K562 (cell line): ENCODE data around the gene FGGY. TPM values are rescaled to one million over a fixed set of nuclear protein-coding genes. Genes with fewer than 3 reads are reported as not detected.
A peak's percentile ranks its signal among the peaks of the same experiment; 100 is the strongest.

Experiments
- CEBPB ChIP-seq: fragments of 450-650 bp; IDR thresholded peaks from 2 replicates; pipeline ENCODE4 v1.6.1; 2016; ENCODE audit warnings: missing genetic modification characterization, missing compliant biosample characterization
- CHCHD3 ChIP-seq: fragments of 250-450 bp; sonication (Bioruptor Pico); IDR thresholded peaks from 2 replicates; pipeline ENCODE4 v2.1.2; 2022; ENCODE audit warnings: mild to moderate bottlenecking
- CHD2 ChIP-seq: IDR thresholded peaks from 2 replicates; pipeline ENCODE4 v1.6.1; 2011; ENCODE audit warnings: low read depth, low read length
- GABPA ChIP-seq: fragments of 200-800 bp; sonication (Bioruptor generic); conservative IDR thresholded peaks from 2 replicates; pipeline ENCODE4 v1.6.1; 2016; ENCODE audit warnings: low read depth, missing genetic modification characterization, missing compliant biosample characterization
- MTA1 ChIP-seq: fragments of 450-650 bp; IDR thresholded peaks from 2 replicates; pipeline ENCODE4 v1.6.1; 2017; ENCODE audit warnings: borderline replicate concordance
- NBN ChIP-seq: fragments of 450-650 bp; IDR thresholded peaks from 2 replicates; pipeline ENCODE4 v1.6.1; 2016; ENCODE audit warnings: low read depth, mild to moderate bottlenecking
- NFIC ChIP-seq: fragments of 450-650 bp; IDR thresholded peaks from 2 replicates; pipeline ENCODE4 v1.6.1; 2017; ENCODE audit warnings: mild to moderate bottlenecking, inconsistent platforms
- U2AF2 ChIP-seq: fragments of 200-400 bp; formaldehyde crosslinking; optimal IDR thresholded peaks from 2 replicates; pipeline ENCODE3; 2017; ENCODE audit warnings: low read depth, mild to moderate bottlenecking, low read length
- ZFX ChIP-seq: sonication (generic); formaldehyde crosslinking; IDR thresholded peaks from 2 replicates; pipeline ENCODE4 v1.8.0; 2022; ENCODE audit warnings: mild to moderate bottlenecking, missing genetic modification reagents, moderate library complexity
- ZNF23 ChIP-seq: fragments of 250-450 bp; sonication (Bioruptor Pico); IDR thresholded peaks from 2 replicates; pipeline ENCODE4 v1.4.0; 2020; ENCODE audit warnings: mild to moderate bottlenecking
- ZNF263 ChIP-seq: sonication (generic); formaldehyde crosslinking; IDR thresholded peaks from 2 replicates; pipeline ENCODE4 v1.8.0; 2022; ENCODE audit warnings: mild to moderate bottlenecking, missing genetic modification reagents, borderline replicate concordance
- polyA plus RNA-seq, 8 experiments: library from polyadenylated mRNA; depleted of rRNA in 4 of 8; stranded (reverse) in 5 of 8; unstranded in 3 of 8; fragments of >200 nt; fragmentation: Nextera tagmentation in 2 of 8; fragmentation: Illumina TruSeq in 1 of 8; extraction: Ambion mirVana in 2 of 8; extraction: Trizol in 1 of 8; gene quantifications; 2 replicates each; pipeline versions ENCODE4 v1.2.1 to v1.2.3, GENCODE V29; 2011 to 2014; ENCODE audit warnings: inconsistent platforms in 1 of 8, missing spikeins in 1 of 8
- total RNA-seq, 7 experiments: library from RNA; depleted of rRNA in 6 of 7; stranded (reverse); fragments of >200 nt in 6 of 7; fragmentation: Illumina TruSeq in 2 of 7; extraction: Trizol in 2 of 7; gene quantifications; 2 replicates each; pipeline versions ENCODE4 v1.2.1 to v1.2.3, GENCODE V29; 2011 to 2021; ENCODE audit warnings: low replicate concordance in 1 of 7
- TF ChIP-seq, protein P1 (sequence below): fragments of 250-450 bp; sonication (Bioruptor Pico); IDR thresholded peaks from 2 replicates; pipeline ENCODE4 v1.4.0; 2020; ENCODE audit warnings: mild to moderate bottlenecking, moderate library complexity
- TF ChIP-seq, protein P2 (sequence below), 2 experiments: fragments of 450-650 bp in 1 of 2; sonication (generic) in 1 of 2; formaldehyde crosslinking in 1 of 2; IDR thresholded peaks in 1 of 2; conservative IDR thresholded peaks in 1 of 2; 2 replicates each; pipeline versions ENCODE4 v1.6.1 to v1.8.1; 2016 to 2023; ENCODE audit warnings: mild to moderate bottlenecking in 2 of 2, moderate library complexity in 2 of 2, inconsistent platforms in 1 of 2, missing genetic modification reagents in 1 of 2

Gene FGGY
- total and polyA plus RNA-seq, 9 of the 15 experiments (the other 6 are each of a cell fraction or from before 2014, with no cell fraction given): 9.7 to 19.2 (median 12.6) TPM

DNA sequence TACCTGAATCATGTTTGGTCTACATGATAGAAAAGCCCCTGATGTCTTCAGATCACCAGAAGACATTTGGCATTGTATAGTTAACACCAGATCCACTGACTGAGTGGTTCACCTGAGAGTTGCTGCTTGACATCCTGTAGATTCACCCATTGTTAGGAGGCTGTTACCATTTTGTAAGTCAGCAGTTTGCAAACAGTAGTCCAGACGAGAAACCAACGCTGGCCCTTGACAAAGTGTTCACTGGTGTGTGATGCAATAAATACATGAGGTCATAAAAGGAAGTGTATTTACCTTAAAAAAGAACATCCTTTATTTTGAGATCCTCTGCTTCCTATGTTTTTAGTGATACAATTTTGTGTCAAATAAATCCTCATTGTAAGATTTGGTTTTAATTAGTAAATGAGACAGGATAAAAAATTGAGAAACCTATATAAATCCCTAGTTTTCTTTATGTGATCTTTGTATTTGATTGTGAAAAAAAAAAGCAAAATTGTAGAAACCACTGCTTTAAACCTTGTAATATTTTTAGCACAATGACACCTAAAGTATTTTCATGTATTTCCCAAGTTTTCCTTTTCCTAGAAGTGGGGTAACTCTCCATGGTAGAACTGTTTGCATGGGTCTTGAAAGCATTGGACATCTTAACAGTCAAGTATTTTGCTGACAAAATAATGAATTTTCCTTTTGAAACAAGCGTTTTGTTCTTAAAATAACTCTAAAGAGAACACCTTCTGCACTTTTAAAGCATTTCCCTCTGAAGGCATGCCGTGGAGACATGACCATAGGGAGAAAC is 204.3 kb downstream of the FGGY start (continued):
- TF ChIP-seq NBN: no peak
- no peak for TF ChIP-seq ZNF23 (CRISPR knock-in tag)
- TF ChIP-seq, protein P1, sequence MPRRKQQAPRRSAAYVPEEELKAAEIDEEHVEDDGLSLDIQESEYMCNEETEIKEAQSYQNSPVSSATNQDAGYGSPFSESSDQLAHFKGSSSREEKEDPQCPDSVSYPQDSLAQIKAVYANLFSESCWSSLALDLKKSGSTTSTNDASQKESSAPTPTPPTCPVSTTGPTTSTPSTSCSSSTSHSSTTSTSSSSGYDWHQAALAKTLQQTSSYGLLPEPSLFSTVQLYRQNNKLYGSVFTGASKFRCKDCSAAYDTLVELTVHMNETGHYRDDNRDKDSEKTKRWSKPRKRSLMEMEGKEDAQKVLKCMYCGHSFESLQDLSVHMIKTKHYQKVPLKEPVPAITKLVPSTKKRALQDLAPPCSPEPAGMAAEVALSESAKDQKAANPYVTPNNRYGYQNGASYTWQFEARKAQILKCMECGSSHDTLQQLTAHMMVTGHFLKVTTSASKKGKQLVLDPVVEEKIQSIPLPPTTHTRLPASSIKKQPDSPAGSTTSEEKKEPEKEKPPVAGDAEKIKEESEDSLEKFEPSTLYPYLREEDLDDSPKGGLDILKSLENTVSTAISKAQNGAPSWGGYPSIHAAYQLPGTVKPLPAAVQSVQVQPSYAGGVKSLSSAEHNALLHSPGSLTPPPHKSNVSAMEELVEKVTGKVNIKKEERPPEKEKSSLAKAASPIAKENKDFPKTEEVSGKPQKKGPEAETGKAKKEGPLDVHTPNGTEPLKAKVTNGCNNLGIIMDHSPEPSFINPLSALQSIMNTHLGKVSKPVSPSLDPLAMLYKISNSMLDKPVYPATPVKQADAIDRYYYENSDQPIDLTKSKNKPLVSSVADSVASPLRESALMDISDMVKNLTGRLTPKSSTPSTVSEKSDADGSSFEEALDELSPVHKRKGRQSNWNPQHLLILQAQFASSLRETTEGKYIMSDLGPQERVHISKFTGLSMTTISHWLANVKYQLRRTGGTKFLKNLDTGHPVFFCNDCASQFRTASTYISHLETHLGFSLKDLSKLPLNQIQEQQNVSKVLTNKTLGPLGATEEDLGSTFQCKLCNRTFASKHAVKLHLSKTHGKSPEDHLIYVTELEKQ (CRISPR knock-in tag): no peak
- TF ChIP-seq MTA1: no peak
- TF ChIP-seq NFIC: no peak
- TF ChIP-seq GABPA (tag): 0 out of 2 replicates have a peak, but pooled peaks have one; percentile 17
- TF ChIP-seq CHD2: no peak
- TF ChIP-seq, protein P2, sequence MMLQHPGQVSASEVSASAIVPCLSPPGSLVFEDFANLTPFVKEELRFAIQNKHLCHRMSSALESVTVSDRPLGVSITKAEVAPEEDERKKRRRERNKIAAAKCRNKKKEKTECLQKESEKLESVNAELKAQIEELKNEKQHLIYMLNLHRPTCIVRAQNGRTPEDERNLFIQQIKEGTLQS (IDR thresholded peaks at IDR 0.05): peak; percentile 57
- TF ChIP-seq, protein P2 (CRISPR knock-in tag; conservative IDR thresholded peaks at IDR 0.05): no peak
- TF ChIP-seq ZFX (CRISPR knock-in tag): no peak
- TF ChIP-seq U2AF2: no peak
- TF ChIP-seq CEBPB: peak; percentile 68
- TF ChIP-seq CHCHD3 (CRISPR knock-in tag): no peak
- TF ChIP-seq ZNF263: no peak
